ENCODE data around the gene BID.

- TF ChIP-seq CTCF (IDR thresholded peaks at IDR 0.05; ENCODE audit: insufficient read depth, low read depth, low read length) (no peak), EZH2 (IDR thresholded peaks at IDR 0.05; ENCODE audit: insufficient read depth, low read length) (no peak)
Observed at GRCh38 chr22:17778412-17778976, 4.2 kb upstream of the BID start.
